ENCODE results near the gene MBNL1.
"Not testable (repeated sequence)": the region's sequence is repeated elsewhere in the genome, so short reads cannot be mapped to it uniquely, and the experiment has no call there.

The MBNL1 gene

DNA sequence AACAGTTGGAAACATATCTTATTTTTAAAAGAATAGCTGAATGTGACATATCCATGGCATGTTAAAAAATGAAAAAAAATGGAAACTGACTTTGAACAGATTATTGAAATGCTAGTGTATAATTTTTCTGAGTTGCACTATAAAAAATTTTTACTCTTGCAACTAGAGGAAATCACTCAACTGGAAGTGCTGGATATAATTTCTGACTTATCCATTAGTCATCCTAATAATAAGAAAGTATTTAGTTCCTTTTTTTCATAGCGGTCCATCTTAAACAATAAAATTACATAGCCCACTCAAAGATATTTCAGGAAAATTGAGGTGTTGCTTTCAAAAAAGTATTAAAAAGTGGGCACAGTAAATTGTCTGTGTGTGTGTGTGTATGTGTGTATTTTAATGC is 80.7 kb downstream of the MBNL1 start:
- no peak for DNase-seq (ENCODE audit: low read depth in 2 of 2)

DNA sequence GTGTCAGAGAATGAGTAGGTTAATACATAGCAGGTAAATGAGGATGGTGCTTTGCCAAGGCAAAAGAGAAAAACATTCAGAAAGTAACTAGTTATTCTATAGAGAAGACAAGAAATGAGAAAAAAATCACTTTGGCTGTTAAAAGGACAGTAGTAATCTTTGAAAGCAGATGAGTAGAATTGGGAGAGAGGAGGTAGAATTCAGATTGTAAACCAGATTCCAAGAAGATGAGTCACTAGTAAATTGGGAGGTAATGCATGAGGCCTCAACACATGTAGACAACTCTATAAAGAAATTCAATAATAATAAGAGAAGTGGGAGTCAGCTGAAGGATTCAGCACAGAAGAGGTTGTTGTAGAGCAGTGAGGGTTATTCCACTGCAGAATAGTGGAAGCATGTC is 81.4 kb downstream of the MBNL1 start:
- no peak for DNase-seq (ENCODE audit: low read depth in 2 of 2)

DNA sequence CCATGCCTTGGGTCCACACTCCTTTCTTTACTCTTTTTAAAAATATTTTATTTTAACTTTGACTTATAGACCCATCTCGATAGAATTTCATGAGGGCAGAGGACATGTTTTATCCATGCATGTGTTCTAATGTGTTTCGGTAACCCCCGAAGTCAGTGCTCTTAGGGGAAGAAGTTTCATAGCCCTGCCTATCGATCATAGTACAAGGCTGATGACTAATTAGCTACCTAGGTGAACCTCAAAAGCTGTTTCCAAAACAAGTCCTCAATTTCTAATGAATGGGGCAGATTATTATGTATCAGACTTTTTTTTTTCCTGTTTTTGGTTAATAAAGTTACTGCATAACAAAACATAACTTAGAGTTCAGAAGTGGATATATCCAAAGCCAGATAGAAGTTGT is 82.0 kb downstream of the MBNL1 start:
- no peak for DNase-seq (ENCODE audit: low read depth in 2 of 2)

DNA sequence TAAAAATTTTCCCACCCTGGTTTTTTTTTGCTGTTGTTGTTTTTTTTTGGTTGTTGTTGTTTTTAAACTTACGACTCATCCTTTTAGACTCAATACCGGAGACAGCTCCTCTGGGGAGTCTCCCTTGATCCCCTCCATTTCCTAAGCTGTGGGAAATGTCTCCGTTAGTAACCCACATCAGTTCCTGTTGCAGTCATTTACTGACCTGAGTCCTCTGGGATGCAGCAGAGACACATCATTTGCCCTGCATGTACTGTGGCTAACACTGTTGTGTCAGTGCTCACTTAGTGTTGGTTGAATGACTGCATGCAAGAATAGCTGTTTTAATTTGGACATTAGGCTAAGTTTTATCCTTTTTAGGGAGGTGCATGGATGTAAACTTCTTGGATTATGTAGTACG is 83.8 kb downstream of the MBNL1 start:
- no peak for DNase-seq (ENCODE audit: low read depth in 2 of 2)

DNA sequence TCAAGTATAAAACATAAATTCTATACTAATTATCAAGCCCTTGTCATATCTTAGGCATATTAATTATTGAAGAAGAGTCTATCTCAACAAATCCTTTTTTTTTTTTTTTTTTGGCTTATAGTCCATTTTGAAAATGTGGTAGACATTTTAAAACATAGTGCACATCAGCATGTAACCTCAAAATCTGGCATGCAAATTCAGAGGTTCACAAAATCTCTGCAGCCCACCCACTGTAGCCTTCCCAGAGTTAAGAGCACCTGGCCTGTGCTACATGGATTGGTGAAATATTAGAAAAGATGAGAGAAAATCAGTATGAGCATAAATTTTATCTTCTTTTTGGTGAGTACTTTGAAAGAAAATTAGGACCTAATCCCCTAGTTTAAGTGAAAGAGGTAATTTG is 84.8 kb downstream of the MBNL1 start:
- DNase-seq (ENCODE audit: low read depth in 2 of 2), result no peak

DNA sequence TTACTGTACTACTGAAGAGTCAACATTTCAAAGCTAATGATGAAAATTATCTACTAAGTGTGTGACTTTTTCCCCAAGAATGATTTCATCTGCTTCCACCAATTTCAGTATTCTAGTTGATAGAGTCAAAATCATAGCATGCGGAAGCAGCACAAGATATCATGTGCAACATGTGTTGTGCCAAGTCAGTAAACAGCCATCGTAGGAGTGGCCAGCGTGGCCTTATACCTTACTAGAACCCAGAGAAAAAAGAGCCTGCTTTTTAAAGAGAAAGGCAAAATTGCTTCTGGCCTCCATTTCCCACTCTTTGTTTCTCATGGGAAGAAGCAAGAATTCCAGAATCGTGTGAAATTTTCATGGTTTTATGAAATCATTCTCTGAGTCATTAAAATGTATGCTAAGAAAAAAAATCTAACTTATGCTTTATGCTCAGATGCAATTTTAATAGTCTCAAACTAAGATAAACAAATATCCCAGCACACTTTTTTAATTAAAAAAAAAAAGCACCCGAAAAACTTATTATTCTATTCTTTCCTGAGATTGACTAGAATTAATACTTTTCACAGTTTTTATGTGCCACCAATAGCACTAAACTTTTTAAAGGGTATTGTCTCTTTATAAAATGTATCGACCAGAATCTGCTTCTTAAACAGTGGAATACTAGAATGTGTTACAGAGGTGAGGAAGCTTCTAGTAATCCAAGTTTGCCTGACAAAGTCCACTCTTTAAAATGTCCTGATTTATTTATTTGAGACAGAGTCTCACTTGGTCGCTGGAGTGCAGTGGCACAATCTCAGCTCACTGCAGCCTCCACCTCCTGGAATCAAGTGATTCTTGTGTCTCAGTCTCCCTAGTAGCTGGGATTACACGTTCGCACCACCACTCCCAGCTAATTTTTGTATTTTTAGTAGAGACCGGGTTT is 87.3 kb downstream of the MBNL1 start:
- no peak for DNase-seq (ENCODE audit: low read depth in 2 of 2)

DNA sequence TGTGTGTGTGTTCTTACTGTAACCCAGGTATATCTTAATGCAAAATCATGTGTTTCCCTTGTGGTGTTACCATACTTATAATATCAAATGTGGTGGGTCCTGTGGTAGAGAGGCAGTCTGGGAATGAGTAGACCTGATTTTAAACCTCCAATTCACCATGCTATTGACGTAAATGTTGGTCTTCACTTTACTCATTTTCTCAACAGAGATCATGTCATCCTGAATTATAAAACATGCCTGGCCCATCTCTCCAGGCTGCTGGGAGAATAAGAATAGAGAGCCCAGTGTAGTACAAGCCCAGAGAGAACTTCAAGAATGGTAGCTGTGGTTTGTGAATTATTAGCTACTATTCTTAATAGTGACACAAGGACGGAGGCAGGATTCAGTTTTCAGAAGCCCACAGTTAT is 88.1 kb downstream of the MBNL1 start:
- no peak for DNase-seq (ENCODE audit: low read depth in 2 of 2)

DNA sequence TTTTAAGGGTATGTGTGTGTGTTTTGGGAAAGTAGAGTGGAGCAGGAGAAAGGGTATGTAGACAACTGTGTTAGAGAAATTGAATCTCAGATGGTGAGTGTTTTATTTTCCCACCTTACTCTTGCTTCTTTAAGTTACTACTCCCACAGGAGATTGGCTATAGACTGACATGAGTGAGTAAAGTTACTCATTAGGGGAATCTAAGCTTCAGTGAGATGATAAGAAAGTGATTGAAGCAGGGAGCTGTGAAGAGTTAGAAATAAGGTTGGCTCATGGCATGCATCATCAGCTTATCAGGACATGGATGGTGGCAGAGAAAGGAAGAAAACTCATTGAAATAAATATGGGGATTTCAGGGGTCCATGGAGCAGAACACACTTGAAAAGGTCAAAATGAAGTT is 88.9 kb downstream of the MBNL1 start:
- no peak for DNase-seq (ENCODE audit: low read depth in 2 of 2)

DNA sequence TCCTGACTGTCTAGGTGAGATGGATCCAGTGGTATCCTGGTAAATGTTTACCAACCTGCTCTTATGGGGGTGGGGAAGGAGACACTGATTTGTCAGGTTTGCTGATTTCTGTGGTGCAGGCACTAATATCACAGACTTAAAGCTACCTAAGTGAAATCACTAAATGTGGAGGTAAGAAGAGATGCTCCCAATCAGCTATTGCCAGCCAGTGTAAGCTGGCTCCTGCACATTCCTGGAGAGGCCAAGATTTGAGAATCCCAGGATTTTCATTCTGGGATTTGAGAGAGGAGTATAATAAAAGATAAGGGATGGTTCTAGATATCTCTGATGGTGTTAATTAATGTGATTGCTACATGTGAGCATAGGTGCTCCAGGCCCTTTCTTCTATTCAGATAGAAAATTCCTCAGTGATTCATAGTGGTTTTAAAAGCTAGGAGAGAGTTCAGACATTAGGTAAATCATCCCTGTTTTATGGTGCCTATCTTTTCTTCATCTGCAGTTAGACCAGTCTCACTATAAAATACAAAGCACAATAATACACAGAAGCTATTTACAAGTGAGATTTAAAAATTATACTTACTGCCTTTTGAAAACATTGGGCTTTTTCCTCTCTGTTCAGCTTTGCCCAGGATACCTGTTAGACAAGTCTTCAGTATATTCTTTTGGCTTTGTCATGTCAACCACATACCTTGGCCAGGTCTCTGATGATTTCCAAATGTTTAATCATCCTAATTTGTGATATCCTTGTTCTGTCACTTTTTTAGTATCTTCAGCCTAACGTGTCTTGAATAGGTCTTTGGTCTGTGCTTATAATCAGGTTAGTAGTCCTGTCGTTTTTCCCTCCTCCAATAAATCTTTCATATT is 90.9 kb downstream of the MBNL1 start:
- DNase-seq (ENCODE audit: low read depth in 2 of 2), result no peak

DNA sequence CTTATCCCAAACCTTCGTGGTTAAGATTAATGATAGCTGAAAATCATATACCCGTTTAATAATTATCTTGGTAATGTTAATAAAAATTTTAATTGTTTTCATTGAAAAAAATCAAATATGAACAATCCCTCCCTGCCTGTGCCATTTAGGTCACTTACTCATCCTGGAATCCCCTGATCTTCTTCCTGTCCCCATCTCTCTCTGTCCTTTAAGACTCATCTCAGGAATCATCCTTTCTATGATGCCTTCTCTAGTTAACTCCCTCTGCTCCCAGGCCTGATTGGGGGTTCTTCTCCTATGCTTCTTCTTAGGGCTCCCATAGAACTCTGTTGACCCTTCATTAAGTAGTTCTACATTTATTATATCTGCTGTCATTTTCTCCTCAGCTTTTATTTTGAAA is 91.6 kb downstream of the MBNL1 start:
- no peak for DNase-seq (ENCODE audit: low read depth in 2 of 2)

DNA sequence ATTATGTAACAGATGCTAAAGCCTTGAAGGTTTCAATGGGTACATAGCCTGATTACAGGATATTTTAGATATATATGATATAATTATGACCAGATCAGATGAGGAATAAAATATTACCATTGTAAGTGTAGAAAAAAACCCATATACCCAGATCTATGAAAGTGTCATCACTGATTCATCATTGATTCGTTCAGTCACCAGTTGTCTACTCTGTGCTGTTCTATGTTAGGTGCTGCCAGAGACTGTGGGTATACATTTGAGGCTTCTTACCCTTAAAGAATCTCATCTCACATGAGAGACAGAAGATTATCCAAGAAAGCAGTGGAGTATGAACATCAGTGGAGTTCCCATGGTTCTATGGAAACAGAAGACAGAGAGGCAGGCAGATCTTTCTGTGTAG is 92.2 kb downstream of the MBNL1 start:
- no peak for DNase-seq (ENCODE audit: low read depth in 2 of 2)

DNA sequence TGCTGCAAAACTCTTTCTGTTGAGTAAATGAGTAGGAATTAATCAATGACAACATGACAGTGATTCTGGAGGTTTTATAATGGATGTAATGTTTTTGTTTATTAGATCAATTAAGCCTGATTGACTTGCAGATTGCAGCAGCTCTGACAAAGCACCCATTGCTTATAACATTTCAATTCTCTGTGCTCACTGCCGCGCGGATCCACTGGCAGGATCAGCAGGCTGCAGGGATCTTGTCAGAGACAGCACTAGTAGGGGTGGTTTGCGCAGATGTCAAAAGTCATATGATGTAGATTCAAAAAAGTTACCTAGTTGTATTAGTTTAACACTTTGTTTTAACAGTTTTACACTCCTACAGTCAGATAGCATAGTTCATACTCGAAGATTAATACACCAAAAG is 93.4 kb downstream of the MBNL1 start:
- DNase-seq (ENCODE audit: low read depth in 2 of 2), result no peak

DNA sequence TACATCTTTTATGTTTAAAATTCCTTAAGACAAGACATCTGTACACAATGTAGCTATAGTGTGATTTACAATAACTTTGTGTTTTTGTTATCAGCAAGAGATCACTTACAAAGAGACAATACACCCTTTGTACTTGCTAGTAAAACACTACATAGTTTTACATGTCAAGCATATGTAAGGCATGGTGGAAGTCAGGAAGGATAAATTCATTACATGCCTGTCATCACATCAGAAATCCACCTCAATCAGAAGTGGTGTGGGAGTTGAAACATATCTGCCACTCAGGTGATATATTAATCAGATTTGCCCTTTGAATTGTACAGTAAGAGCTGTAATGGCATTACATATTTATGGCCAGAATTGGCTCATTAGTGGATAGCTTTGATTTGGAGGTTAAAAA is 95.5 kb downstream of the MBNL1 start:
- DNase-seq (ENCODE audit: low read depth in 2 of 2), result no peak

DNA sequence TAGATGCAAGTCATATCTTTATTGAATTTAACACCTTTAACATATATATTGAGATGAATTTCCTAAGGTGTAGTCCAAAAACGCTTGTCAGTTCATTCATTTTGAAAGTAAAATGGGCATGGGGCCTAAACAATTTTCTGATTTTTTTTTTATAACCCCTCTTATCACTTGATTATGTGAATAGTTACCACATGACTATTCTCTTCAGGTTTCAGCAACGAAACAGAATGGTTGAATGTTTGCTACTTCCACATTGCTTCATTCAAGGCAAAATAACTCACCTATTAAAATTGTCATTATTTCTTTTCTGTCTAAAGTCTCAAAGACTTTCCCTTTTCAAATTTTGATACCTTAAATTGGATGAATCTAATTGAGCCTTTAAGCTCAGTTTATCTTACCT is 96.4 kb downstream of the MBNL1 start:
- no peak for DNase-seq (ENCODE audit: low read depth in 2 of 2)

DNA sequence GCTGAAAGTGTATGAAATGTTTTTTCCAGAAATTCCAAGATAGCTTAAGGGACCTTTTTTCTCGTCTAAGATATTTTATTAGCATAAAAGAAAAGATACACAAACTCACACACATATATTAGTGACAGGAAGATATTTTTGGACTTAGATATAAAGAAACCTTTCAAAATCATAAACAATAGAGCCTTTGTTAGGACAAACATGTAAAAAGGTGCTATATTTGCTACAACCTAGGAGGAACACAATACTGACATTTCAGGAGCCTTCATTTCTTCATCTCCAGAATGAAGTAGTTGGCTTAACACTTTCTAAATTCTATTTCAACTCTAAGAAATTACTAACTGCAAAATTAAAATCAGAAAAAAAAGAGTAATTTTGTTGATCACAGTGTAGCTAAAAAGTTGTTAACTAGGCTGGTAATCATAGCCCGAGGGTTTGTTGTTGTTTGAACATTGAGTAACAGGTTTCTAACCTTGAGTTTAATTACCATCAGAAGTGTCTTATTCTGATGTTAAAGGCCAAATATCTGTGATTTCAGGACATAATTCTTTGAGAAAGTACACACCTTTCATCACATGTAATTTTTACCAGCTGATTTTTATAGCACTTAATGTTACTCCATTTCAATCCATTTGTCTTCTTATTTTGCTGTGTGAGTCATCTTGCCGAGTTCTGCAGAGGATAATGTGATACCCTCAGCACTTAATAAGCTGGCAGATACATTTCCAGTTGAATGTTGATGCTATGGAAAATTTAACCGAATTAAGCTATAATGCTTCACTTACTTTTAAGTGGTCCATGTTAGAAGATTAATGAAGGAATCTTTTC is 97.3 kb downstream of the MBNL1 start:
- no peak for DNase-seq (ENCODE audit: low read depth in 2 of 2)

DNA sequence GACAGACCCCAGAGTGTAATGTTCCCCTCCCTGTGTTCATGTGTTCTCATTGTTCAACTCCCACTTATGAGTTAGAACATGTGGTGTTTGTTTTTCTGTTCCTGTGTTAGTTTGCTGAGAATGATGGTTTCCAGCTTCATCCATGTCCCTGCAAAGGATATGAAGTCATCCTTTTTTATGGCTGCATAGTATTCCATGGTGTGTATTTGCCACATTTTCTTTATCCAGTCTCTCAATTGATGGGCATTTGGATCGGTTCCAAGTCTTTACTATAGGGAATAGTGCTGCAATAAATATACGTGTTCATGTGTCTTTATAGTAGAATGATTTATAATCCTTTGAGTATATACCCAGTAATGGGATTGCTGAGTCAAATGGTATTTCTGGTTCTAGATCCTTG is 98.5 kb downstream of the MBNL1 start:
- DNase-seq (ENCODE audit: low read depth in 2 of 2), result not testable (repeated sequence)

DNA sequence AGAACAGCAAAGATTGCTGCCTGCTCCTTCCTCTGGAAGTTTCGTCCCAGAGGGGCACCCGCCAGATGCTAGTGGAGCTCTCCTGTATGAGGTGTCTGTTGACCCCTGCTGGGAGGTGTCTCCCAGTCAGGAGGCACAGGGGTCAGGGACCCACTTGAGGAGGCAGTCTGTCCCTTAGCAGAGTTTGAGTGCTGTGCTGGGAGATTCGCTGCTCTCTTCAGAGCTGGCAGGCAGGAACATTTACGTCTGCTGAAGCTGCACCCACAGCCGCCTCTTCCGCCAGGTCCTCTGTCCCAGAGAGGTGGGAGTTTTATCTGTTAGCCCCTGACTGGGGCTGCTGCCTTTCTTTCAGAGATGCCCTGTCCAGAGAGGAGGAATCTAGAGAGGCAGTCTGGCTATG is 103.9 kb downstream of the MBNL1 start:
- not testable (repeated sequence) for DNase-seq (ENCODE audit: low read depth in 2 of 2)

DNA sequence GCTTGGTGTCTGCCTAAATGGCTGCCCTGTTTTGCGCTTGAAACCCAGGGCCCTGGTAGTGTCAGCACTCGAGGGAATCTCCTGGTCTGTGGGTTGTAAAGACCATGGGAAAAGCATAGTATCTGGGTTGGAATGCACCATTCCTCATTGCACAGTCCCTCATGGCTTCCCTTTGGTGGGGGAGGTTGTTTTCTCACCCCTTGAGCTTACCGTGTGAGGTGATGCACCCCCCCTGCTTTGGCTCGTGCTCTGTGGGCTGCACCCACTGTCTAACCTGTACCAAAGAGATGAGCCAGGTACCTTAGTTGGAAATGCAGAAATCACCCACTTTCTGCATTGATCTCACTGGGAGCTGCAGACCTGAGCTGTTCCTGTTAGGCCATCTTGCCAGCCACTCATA is 104.7 kb downstream of the MBNL1 start:
- no peak for DNase-seq (ENCODE audit: low read depth in 2 of 2)

DNA sequence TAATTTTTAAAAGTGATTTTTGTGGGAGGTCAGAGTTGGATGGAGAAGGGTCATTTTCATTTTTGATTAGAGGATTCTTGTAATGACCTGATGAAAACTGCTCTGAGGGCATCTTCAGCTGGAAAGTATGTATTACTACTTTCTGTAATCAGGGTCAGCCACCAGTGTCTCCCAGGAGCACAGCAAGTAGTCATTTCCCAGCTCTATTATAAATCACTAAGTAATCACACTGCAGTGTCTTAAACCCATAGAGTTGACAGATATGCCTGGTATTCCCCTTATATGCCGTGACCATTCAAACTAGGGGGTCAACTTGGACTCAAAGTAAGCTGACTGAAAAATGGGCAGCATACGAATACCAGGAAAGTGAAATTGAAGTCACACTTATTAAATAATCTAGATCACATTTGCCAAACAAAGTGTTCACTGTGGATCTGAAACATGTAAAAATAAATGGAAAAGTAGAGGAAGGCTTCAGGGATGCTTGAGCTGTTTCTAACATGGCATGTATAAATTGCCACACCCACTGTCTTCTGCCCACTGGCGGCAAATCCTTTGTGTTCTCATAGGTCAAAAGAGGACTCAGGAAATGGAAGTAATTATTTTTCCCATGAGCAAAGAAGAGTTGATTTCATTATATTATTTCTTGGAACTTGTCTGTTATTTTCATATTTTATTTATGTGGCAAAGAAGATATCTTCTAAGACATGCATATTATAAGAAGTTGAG is 105.7 kb downstream of the MBNL1 start:
- no peak for DNase-seq (ENCODE audit: low read depth in 2 of 2)

DNA sequence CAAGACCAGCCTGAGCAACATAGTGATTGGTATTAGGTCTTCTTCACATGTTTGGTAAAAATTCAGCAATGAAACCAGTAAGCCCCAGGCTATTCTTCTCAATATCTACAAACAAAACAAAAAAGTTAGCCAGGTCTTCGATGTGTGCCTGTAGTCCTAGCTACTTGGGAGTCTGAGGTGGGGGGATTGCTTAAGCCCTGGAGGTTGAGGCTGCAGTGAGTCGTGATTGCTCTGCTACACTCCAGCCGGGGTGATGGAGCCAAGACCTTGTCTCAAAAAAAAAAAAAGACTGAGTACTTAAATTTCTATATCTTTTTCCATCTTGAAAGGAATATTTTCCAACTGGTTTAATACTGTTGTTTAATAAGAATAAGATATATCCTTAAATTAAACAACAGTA is 106.8 kb downstream of the MBNL1 start:
- no peak for DNase-seq (ENCODE audit: low read depth in 2 of 2)

All from stimulated activated CD4-positive, alpha-beta T cell treated with anti-CD3 and anti-CD28 coated beads, Interleukin-4, amount 100 ng/mL, for 48 hours (primary cell).